GM13977 (cell line): ENCODE results near the gene SCYGR8.
"Not testable (repeated sequence)": the region's sequence is repeated elsewhere in the genome, so short reads cannot be mapped to it uniquely, and the experiment has no call there.

Source experiments
- DNase-seq: peaks from one replicate; pipeline ENCODE4 v3.0.0; 2012; ENCODE audit warnings: low spot score
- CTCF ChIP-seq: IDR thresholded peaks from 2 replicates; pipeline ENCODE4 v1.5.1; 2012; ENCODE audit warnings: mild to moderate bottlenecking, control low read depth; ENCODE audit not compliant: insufficient read depth; ENCODE audit errors: extremely low read depth, missing control alignments
- in situ Hi-C: fragments of 300-500 bp; cut with MboI; formaldehyde crosslinking; loops from one replicate; pipeline ENCODE4 v1.12.0; 2022; ENCODE audit warnings: low sequenced_read_pairs, low pct_unique_long_range_greater_than_20kb, mixed read lengths, inconsistent platforms; ENCODE audit not compliant: unreplicated experiment

Gene SCYGR8

GRCh38 chr2:227707390-227707789 is 38.3 kb upstream of the SCYGR8 start:
- no peak for DNase-seq
- TF ChIP-seq CTCF = no peak
- in situ Hi-C loops = no loop called here

- no peak for TF ChIP-seq CTCF
- in situ Hi-C loops = no loop called here
- no peak for DNase-seq
Measured at GRCh38 chr2:227710986-227711385, 34.7 kb upstream of the SCYGR8 start.

GRCh38 chr2:227713291-227713690 is 32.4 kb upstream of the SCYGR8 start:
- in situ Hi-C loops = no loop called here
- no peak for TF ChIP-seq CTCF
- DNase-seq = no peak

GRCh38 chr2:227716501-227716900 is 29.2 kb upstream of the SCYGR8 start:
- no peak for DNase-seq
- in situ Hi-C loops = no loop called here
- TF ChIP-seq CTCF = no peak

- no peak for TF ChIP-seq CTCF
- in situ Hi-C loops = no loop called here
- no peak for DNase-seq
Measured at GRCh38 chr2:227717687-227718567, 27.8 kb upstream of the SCYGR8 start, which contains the start of gene SLC19A3. Gene SLC19A3 (minus strand): TSS chr2:227718028. CDS start chr2:227702318, 15,710 bp downstream.

GRCh38 chr2:227719641-227720040 is 26.1 kb upstream of the SCYGR8 start:
- no peak for DNase-seq
- in situ Hi-C loops = no loop called here
- no peak for TF ChIP-seq CTCF

- TF ChIP-seq CTCF = no peak
- no peak for DNase-seq
- in situ Hi-C loops = no loop called here
Measured at GRCh38 chr2:227720680-227721079, 25.0 kb upstream of the SCYGR8 start.

GRCh38 chr2:227722821-227723220 is 22.9 kb upstream of the SCYGR8 start:
- in situ Hi-C loops = not testable (repeated sequence)

More at GRCh38 chr2:227722821-227723220, 22.9 kb upstream of the SCYGR8 start:
- not testable (repeated sequence) for DNase-seq
